Kasumi-1 (cell line): Measurements from ENCODE around the gene ECHDC1.
A peak's percentile ranks its signal among the peaks of the same experiment; 100 is the strongest.
"Not testable (repeated sequence)": the region's sequence is repeated elsewhere in the genome, so short reads cannot be mapped to it uniquely, and the experiment has no call there.

ENCODE experiments used
- DNase-seq, 2 experiments: peaks; one replicate each; lab custom pipeline; 2025; lab: John Stamatoyannopoulos, UW

Gene ECHDC1

DNA sequence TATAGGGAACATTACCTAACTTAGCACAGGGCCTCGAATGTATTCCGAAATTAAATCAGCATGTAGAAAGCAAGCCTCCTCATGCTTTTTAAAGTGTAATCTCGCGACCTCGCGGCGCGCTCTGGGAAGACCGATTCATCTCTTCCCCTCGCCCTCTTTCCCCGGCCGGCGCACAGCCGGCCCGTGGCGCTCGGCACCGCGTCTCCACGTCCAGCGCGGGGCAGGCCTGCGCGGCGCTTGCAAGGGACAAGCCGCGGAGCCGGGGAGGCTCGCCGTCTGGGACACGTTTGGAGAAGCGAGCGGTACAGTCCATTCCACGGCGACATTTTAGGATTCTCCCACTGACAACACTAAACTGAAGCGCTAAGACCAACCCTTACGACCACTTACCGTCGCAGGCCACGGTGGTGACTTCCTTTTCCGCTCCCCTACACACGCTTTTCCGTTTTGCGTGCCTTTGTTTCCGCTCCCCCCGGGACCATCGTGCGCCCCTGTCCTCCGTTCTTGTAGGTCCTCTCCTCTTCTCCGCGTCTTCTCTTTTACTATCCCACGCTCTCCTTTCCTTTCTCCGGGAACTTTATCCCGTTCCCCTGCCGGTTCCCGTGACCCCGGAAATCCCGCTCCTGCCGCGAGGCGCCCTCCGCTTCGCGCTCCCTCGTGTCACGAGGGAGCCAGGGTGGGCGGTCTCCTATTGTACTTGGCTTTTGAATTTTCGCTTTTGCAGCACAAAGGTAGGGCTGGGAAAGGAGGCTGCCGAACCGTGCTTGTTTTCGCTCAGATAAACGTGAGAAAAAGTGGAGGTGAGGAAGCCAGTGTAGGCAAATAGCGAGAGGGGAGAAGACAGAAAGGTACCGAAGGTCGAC is at the start of gene ECHDC1:
TSS of gene ECHDC1 (minus strand) at position 664 of the 863 bp plus-strand sequence. CDS start 12,581 bp downstream, outside the sequence.
- DNase-seq, result peak; percentile 89 to 91

DNA sequence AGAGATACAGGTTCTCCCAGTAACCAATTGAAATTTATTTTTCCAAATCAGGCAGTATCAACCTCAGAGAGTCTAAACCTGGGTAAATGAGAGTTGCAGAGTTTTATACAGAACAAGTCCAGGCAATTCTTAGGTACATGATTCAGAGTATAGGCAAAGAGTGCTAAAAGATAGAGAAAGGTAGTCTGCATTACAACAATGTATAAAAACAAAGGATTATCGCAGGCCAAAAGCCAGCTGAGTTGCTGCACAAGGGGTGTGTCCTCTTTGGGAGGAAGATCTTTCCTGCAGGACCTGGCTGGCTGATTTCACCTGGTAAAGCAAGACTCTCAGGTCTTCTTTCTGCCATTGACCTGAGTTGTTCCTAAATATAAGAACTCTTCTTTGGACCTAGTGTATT is 48.9 kb upstream of the ECHDC1 start:
- DNase-seq, result no peak

GRCh38 chr6:127391094-127391953 is 47.9 kb upstream of the ECHDC1 start:
- DNase-seq, result no peak

GRCh38 chr6:127389706-127390105 is 46.3 kb upstream of the ECHDC1 start:
- DNase-seq, result no peak

GRCh38 chr6:127385668-127386430 is 42.4 kb upstream of the ECHDC1 start:
- no peak for DNase-seq

- DNase-seq, result not testable (repeated sequence)
Observed at GRCh38 chr6:127384848-127385247, 41.4 kb upstream of the ECHDC1 start.

DNA sequence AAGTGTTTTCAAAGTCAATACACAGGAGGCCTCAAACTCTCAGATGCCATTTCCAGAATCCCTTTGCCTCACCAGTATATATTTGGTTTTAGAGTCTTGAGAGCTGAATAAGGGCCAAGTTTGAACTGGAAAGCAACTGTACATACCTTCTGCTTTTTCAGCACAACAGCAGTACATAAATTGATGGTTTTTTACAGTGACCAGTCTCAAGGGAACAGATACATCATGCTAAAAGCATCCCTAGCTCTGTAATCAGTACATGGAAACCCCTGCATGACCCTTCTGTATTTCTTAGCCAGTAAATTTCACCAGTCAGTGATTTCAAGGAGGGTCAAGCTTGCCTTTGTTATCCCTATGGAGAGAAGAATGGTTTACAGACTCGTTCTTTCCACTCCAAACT is 40.6 kb upstream of the ECHDC1 start:
- DNase-seq, result no peak

GRCh38 chr6:127382413-127382812 is 39.0 kb upstream of the ECHDC1 start:
- no peak for DNase-seq

DNA sequence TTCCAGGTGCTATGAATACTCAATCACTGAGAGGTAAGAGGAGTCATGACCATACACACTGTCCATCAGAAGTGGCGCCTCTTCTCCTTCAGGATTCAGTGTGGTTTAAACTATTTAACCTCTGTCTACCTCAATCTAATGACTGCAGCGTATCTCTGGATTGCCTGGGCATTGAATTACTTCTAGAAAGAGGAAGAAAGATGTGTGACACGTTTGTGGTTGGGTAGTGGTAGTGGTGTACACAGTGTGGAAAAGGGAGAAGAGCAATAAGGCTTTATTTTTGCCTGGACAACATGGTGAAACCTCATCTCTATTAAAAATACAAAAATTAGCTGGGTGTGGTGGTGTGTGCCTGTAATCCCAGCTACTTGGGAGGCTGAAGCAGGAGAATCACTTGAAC is 38.0 kb upstream of the ECHDC1 start:
- peak; percentile 72 to 78 for DNase-seq

- DNase-seq, result no peak
Observed at GRCh38 chr6:127376685-127377084, 33.3 kb upstream of the ECHDC1 start.

GRCh38 chr6:127367023-127367375 is 23.6 kb upstream of the ECHDC1 start:
- DNase-seq, result no peak

DNA sequence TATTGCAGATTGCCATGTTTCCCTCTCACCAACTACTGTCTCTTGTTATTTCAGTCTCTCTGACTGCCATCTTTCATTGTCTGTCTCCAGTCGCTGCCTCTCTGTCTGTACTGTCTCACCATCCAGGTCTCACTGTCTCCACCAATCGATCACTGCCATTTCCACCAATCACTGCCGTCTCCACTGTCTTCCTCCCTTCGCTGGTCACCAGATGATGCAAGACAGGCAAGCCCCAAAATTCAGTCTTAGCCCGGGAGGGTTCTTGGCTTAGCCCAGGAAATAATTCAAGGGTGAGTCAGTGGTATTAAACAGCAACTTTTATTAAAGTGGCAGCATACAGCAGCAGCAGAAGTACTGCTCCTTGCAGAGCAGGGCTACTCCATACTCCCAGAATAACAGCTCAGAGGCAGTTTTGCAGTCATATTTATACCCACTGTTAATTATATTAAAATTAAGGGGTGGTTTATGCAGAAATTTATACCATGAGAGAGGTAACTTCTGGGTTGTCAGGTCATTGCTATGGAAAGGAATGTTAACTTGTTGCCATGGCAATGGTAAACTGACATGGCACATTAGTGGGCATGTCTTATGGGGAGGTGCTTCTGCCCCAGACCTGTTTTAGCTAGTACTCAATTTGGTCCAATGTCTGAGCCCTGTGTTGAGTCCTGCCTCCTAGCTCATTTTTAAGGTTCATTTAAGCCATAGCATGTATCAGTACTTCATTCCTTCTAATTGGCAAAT is 23.0 kb upstream of the ECHDC1 start:
- DNase-seq, result peak in 1 of 2 experiments; percentile 30

- DNase-seq, result no peak
Observed at GRCh38 chr6:127365874-127366273, 22.5 kb upstream of the ECHDC1 start.

DNA sequence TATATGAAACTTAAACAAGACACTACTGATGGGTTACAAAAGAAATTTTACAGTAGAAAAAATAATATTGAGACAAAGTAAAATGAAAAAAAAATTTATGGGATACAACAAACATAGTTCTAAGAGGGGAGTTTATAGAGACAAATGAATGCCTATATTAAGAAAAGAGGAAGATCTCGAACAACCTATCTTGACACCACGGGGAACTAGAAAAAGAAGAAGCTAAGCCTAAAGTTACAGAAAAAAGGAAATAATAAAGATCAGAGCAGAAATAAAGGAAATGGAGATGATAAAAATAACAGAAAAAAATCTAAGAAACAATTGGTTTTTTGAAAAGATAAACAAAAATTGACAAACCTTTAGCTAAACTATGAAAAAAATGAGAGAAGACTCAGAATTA is 9.1 kb upstream of the ECHDC1 start:
- peak; percentile 91 to 94 for DNase-seq

GRCh38 chr6:127349980-127350379 is 6.6 kb upstream of the ECHDC1 start:
- DNase-seq, result no peak

DNA sequence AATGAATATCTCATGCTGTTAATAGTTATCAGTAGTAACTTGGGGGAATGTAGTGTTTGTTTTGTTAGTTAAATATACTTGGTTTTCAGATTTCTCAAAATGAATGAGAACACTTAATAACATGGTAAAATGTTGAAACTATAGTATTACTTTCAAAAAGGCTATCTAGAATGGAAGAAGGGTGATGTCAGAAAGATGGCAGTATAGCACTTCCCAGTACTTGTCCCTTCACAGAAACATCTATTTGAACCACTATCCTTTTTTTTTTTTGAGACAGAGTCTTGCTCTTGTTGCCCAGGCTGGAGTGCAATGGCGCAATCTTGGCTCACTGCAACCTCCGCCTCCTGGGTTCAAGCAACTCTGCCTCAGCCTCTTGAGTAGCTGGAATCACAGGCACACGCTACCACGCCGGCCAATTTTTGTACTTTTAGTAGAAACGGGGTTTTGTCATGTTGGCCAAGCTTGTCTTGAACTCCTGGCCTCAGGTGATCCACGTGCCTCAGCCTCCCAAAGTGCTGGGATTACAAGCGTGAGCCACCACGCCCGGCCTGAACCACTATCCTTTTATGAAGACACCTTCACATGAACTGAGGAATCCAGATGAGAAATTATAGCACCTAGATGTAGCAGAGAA is 4.7 kb upstream of the ECHDC1 start:
- no peak for DNase-seq

GRCh38 chr6:127347178-127347577 is 3.8 kb upstream of the ECHDC1 start:
- no peak for DNase-seq

DNA sequence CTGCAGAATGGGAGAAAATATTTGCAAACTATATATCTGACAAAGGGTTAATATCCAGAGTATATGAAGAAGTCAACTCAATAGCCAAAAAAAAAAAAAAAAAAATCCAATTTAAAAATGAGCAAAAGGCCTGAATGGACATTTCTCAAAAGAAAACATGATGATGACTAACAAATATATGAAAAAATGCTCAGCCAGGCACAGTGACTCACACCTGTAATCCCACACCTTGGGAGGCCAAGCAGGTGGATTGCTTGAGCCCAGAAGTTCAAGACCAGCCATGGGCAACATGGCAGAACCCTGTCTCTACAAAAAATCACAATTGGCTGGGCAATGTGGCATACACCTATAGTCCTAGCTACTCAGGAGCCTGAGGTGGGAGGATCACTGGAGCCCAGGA is 2.1 kb upstream of the ECHDC1 start:
- no peak for DNase-seq

DNA sequence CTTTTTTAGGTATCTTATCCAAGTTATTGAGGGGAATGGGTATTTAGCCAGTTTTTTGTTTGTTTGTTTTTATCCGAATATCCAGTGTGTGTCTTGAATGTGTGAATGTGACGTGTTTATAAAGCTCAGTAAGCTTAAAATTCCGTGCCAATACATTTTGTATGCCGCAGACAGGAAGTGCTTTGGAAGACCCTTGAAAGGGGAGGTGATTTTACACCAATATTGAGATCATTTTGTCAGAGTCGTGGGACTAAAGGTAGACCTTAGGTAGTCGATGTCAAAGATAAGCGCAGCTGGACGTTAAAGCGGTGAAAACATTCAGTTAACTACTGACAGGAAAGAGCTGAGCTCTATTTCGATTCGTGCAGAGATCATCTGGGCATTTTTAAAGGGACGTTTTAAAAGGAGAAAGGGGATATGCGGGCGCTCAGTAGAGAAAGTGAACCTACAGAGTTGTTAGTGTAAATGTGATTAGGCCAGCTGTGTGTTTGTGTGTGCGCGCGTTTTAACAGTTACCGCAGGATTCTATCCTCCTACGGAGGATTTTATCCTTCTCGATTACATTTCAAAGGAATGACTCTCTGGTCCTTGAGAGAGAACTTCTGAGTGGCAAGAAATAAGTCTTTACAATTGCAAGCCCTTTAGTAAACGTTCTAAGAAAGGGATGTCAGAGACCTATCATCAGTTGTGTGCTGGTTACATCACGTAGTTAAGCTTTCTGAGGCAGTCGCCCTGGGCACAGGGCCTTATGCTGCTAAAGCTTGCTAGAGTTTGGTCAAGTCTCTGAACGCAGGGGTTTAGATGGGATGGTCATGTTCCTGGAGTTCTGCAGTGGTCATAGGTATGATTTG is 625 bp upstream of the ECHDC1 start:
- peak; percentile 23 to 51 for DNase-seq

DNA sequence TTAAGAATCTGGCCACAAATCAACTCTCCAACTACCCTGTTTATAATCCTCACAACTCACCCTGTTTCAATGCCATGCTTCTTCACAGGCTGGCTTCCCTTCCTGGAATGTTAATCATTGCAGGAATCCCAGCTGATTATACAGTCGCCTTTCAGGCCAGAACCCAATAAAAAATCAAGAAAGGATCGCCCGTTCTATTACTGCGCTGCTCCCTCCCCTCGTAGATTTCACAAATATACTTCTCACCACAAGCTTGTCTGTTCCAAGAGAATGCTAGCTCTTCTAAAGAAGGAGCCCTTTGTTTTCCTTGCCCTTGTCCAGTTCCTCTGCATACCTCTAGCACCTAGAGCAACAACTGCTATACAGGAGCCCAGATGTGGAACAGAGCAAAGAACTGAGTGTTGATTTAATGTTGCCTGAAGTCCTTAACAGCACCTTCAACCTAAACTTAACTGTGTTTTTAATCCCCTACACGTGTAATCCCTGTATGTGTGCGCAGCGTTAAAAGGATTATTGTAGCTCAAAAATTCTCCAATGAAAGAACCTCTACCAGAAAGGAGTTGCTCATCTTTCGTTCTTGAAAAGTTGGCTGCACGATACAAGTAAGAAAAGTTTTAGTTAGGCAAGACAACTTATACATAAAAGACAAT is 988 bp downstream of the ECHDC1 start:
- DNase-seq, result peak; percentile 18 to 32
